ENCODE results near the gene RPSA. TPM values are rescaled to one million over a fixed set of nuclear protein-coding genes. Genes with fewer than 3 reads are reported as not detected.

Gene RPSA
- total RNA-seq, 1 donor from 2014 or later, result 1,633 TPM

DNA sequence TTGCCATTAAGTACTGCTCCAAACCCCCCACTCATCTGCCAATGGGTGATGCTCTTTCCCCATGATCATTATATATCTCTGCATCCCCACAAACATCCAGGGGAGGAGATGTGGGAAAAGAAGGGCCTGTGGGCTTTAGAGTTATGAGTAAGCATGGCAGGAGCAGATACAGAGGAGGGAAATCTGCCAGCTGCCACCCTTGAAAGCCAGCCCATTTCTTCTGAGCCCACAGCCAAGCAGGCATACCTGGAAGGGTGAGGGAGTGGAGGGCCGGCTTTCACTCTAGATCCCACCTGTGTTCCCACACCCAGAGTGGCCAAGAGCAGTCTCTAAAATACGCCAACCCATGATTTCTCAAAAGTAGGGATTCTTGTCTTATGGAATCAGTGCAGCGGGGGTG, 25.1 kb upstream of the RPSA start:
- Mint-ChIP-seq H3K27ac (ENCODE audit: unreplicated experiment) (no peak overlapping the region), H3K36me3 (ENCODE audit: low read depth) (no peaks in the 10 kb centered on the region), H3K27me3 (ENCODE audit: low read depth) (no peaks in the 10 kb centered on the region), H3K9me3 (no peaks in the 10 kb centered on the region), H3K4me1 (peaks cover 20% of the 10 kb centered on the region), H3K4me3 (peak overlapping the region; percentile 68)
- no peak for DNase-seq (ENCODE audit: low read depth, low spot score)
- TF ChIP-seq, protein P1, sequence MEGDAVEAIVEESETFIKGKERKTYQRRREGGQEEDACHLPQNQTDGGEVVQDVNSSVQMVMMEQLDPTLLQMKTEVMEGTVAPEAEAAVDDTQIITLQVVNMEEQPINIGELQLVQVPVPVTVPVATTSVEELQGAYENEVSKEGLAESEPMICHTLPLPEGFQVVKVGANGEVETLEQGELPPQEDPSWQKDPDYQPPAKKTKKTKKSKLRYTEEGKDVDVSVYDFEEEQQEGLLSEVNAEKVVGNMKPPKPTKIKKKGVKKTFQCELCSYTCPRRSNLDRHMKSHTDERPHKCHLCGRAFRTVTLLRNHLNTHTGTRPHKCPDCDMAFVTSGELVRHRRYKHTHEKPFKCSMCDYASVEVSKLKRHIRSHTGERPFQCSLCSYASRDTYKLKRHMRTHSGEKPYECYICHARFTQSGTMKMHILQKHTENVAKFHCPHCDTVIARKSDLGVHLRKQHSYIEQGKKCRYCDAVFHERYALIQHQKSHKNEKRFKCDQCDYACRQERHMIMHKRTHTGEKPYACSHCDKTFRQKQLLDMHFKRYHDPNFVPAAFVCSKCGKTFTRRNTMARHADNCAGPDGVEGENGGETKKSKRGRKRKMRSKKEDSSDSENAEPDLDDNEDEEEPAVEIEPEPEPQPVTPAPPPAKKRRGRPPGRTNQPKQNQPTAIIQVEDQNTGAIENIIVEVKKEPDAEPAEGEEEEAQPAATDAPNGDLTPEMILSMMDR (conservative IDR thresholded peaks at IDR 0.05), result no peak

DNA sequence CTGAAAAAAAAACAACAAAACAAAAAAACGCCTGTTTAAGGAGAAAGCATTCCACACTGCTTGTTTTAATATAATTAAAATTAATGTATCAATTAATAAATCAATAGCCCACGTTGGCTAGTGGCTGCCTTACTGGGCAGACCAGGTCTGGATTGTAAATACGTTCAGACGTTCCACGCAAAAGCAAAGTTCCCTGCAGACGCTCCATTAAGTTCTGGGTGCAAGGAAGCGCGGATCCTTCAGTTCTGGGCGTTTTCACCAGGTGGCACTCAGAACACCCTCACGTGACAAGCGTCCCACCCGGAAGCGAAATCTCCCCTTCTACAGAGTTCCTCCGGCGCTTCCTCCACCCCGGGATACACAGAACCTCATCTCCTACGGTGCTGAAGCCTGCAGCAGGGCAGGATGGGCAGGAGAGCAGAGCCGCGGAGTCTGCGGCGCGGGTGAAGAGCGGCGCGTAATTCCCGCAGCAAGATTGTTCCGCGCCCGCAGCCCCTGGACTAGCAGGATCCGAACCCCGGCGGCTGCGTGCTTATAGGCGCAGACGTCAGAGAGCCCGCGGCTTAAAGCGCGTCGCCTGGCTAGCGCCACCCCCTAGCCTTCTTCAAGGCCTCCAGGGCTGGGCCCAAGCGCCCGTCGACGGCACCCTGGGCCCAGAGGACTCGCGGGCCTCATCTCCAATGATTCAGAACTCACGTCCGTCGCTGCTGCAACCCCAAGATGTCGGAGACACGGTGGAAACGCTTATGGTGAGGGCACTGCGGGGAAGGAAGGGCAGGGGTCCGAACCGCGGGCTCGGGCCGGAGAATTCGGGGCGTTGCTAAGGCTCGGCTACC, 23.3 kb upstream of the RPSA start, which contains the start of gene SLC25A38:
Gene SLC25A38 (plus strand): TSS at position 326 of the 836 bp plus-strand sequence. CDS start 355 bp downstream, at position 681.
- H3K4me1 Mint-ChIP-seq, result peaks cover 12% of the 10 kb centered on the region
- H3K9me3 Mint-ChIP-seq, result no peaks in the 10 kb centered on the region
- DNase-seq (ENCODE audit: low read depth, low spot score), result peak; percentile 56
- no peaks in the 10 kb centered on the region for H3K27me3 Mint-ChIP-seq (ENCODE audit: low read depth)
- peak within 1 kb of the TSS; percentile 98 for H3K27ac Mint-ChIP-seq (ENCODE audit: unreplicated experiment)
- TF ChIP-seq, protein P1 (conservative IDR thresholded peaks at IDR 0.05), result peak; percentile 38
- no peaks in the 10 kb centered on the region for H3K36me3 Mint-ChIP-seq (ENCODE audit: low read depth)
- peak within 1 kb of the TSS; percentile 98 for H3K4me3 Mint-ChIP-seq

DNA sequence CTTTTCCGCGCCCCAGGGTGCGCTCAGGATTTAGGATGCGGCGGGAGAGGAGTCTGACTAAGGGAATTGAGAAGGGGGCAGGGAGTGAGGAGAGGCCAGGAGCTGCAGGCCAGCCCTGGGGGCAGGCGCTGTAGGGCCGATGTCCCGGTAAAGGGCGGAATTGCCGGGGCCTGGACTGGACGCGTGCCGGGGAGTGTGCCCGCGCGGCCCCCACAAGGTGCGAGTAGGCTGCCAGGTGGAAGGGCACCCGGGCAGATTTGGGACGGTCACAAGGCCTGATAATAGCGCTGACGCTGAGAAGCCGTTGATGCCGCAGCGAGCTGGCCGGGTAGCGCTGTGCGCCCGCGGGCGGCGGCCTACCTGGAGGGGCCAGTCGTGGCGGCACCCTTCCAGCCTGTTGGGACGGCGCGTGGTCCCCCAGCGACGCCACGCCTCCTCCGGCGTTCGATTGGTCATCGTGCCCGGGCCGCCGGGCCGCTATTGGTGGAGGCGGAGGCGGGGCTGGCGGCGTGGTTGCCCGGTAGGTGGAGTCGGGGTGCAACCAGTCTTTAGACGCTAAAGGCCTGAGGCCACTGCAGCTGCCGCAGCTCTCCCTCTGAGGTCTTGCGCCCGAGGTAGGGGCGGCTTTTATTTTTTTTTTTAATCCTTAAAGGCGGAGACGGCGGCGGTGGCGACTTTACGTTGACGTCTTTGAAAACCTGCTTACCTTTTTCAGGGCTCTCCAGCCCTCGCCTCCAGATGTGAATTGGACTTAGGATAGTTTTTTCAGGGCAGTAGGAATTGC, 22.4 kb upstream of the RPSA start:
- H3K4me3 Mint-ChIP-seq, result peak overlapping the region; percentile 98
- H3K4me1 Mint-ChIP-seq, result peaks cover 12% of the 10 kb centered on the region
- H3K27me3 Mint-ChIP-seq (ENCODE audit: low read depth), result no peaks in the 10 kb centered on the region
- H3K9me3 Mint-ChIP-seq, result no peaks in the 10 kb centered on the region
- peak overlapping the region; percentile 98 for H3K27ac Mint-ChIP-seq (ENCODE audit: unreplicated experiment)
- TF ChIP-seq, protein P1 (conservative IDR thresholded peaks at IDR 0.05), result no peak
- peak; percentile 94 for DNase-seq (ENCODE audit: low read depth, low spot score)
- H3K36me3 Mint-ChIP-seq (ENCODE audit: low read depth), result no peaks in the 10 kb centered on the region

DNA sequence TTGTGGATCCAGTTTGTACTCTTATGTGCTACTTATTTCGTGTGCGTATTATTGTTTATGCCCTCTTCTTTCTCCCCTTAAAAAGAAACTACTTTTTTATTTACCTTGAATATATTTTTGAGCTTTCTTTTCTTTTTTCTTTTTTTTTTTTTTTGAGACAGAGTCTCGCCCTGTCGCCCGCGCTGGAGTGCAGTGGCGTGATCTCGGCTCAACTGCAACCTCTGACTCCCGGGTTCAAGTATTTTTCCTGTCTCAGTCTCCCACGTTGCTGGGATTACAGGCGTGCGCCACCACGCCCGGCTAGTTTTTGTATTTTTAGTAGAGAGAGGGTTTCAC, 21.9 kb upstream of the RPSA start:
- Mint-ChIP-seq H3K36me3 (ENCODE audit: low read depth) (no peaks in the 10 kb centered on the region), H3K4me1 (peaks cover 12% of the 10 kb centered on the region), H3K27me3 (ENCODE audit: low read depth) (no peaks in the 10 kb centered on the region), H3K4me3 (peak overlapping the region; percentile 98), H3K27ac (ENCODE audit: unreplicated experiment) (no peak overlapping the region), H3K9me3 (no peaks in the 10 kb centered on the region)
- TF ChIP-seq, protein P1 (conservative IDR thresholded peaks at IDR 0.05), result no peak
- DNase-seq (ENCODE audit: low read depth, low spot score), result no peak

DNA sequence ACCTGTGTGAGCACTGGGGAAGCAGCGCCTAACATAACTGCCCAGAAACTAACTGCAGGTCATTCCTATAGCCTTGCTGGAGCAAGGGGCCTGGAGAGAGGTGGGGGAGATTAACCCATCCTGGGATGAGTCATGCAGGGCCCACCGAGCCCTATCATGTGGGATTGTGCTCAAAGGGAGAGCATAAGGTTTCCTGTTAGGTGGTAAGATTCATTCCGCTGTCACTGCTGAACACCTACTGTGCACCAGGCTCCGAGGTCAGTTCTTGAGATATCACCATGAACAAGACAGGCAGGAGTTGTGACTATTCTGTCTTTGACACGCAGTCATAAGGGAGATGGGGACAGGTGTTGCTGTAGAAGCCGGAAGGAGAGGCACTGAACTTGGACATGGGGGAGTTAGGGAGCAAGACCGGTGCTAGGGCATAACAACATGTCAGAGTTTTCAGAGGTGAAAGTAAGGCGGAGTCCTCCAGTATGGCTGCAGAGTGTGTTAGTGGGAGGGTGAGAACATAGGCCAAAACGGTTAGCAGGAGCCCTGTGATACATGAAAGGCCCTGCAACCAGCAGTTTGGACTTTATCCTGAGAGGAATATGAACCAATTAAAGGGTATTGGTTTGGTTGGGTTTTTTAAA, 20.9 kb upstream of the RPSA start:
- TF ChIP-seq, protein P1 (conservative IDR thresholded peaks at IDR 0.05), result no peak
- DNase-seq (ENCODE audit: low read depth, low spot score), result no peak
- H3K9me3 Mint-ChIP-seq, result no peaks in the 10 kb centered on the region
- peaks cover 12% of the 10 kb centered on the region for H3K4me1 Mint-ChIP-seq
- no peaks in the 10 kb centered on the region for H3K27me3 Mint-ChIP-seq (ENCODE audit: low read depth)
- no peak overlapping the region for H3K27ac Mint-ChIP-seq (ENCODE audit: unreplicated experiment)
- H3K4me3 Mint-ChIP-seq, result peak overlapping the region; percentile 98
- no peaks in the 10 kb centered on the region for H3K36me3 Mint-ChIP-seq (ENCODE audit: low read depth)
